GM19395 (cell line): ENCODE results near the gene PPP1R11.
A peak's percentile ranks its signal among the peaks of the same experiment; 100 is the strongest.
"Not testable (repeated sequence)": the region's sequence is repeated elsewhere in the genome, so short reads cannot be mapped to it uniquely, and the experiment has no call there.

ENCODE experiments used
- ATAC-seq: cut with Tn5 transposase; IDR thresholded peaks from one replicate; pipeline ENCODE4 v1.9.1; 2021; ENCODE audit warnings: mild to moderate bottlenecking, moderate library complexity; ENCODE audit not compliant: unreplicated experiment

The PPP1R11 gene

GRCh38 chr6:30093951-30094661 is 27.1 kb downstream of the PPP1R11 start:
- no peak for ATAC-seq

GRCh38 chr6:30096829-30097228 is 29.8 kb downstream of the PPP1R11 start:
- ATAC-seq = no peak

DNA sequence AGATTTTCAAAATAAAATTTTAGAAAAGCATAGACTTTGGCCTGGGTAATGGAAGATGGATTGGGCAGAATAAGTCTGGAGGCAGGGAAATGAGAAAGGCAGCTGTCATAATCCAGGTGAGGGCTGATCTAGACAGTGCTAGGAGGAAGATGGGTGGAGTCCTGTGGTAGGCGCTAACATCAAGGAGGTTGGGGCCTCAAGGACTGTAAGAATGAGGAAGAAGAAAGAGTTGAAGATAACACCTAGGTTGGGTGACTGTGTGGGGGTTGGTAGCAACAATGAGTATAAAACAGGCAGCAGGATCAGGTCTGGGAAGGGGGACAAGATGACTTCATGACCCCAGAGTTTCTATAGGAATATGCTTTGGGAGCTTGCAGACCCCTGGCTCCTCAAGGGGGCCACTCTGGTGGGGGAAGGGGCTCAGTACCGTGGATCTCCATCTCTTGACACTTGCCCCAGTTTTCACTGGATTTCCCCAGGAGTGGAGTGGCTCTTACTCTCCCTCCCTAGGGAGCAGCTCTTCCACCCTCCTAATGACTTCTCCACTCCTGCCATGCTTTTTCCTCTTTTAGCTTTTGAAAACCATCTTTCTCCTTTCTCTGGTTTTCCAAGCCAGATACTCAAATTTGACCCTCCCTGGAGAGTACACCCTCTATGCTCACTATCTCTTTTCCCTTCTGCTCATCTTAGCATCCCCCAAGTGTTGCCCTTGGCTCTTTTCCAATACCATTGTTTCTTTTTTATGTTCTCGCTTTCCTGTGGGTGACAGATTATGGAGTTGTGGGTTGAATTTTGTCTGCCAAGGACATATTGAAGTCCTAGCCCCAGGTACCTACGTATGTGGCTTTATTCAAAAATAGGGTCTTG is 31.1 kb downstream of the PPP1R11 start:
- no peak for ATAC-seq

DNA sequence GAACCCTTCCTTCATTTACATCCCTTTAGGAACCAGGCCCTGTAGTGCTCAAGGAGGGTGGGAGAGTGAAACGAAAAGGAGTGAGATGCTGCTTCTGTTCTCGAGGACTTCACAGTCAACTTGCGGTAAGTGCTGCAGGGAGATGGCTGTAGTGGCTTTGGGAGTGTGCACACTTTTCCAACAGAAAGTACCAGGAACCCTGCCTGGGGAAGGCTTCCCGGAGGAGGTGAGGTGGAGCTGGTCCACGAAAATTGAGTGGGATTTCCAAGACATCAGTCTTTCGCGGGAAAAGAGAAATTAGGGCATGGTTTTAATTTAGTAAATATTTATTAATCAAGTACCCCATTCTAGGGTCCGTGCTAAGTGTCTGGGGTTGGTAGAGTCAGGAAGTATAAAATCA is 33.2 kb downstream of the PPP1R11 start:
- ATAC-seq = no peak

GRCh38 chr6:30100585-30101443 is 33.8 kb downstream of the PPP1R11 start:
- ATAC-seq = no peak

- no peak for ATAC-seq
Measured at GRCh38 chr6:30101444-30102413, 34.7 kb downstream of the PPP1R11 start.

DNA sequence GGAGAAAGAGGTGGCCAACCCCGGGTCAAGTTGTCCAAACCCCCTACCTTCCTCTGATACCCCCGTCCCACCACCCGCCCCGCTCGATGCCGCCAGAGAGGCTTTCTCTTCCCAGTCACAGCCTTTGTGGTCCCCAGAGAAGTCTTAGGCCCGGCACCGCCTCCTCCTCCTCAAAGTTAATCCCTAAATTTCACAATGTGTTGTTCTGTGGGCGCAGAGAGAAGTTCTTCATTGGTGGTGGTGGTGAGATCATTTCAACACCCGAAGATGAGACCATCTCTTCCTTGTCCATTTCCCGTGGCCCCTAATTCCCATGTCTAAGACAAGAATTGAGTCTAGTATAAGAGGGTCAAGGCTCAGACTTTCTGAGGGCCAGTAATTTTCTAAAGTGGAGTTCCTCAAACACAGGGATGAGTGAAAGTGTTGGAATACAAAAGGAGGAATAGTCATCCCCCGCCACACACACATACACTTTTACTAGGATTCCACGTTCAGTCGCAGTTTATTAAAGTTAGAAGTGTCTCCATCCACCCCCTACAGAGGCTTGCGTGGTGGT is 35.5 kb downstream of the PPP1R11 start:
- ATAC-seq = no peak

DNA sequence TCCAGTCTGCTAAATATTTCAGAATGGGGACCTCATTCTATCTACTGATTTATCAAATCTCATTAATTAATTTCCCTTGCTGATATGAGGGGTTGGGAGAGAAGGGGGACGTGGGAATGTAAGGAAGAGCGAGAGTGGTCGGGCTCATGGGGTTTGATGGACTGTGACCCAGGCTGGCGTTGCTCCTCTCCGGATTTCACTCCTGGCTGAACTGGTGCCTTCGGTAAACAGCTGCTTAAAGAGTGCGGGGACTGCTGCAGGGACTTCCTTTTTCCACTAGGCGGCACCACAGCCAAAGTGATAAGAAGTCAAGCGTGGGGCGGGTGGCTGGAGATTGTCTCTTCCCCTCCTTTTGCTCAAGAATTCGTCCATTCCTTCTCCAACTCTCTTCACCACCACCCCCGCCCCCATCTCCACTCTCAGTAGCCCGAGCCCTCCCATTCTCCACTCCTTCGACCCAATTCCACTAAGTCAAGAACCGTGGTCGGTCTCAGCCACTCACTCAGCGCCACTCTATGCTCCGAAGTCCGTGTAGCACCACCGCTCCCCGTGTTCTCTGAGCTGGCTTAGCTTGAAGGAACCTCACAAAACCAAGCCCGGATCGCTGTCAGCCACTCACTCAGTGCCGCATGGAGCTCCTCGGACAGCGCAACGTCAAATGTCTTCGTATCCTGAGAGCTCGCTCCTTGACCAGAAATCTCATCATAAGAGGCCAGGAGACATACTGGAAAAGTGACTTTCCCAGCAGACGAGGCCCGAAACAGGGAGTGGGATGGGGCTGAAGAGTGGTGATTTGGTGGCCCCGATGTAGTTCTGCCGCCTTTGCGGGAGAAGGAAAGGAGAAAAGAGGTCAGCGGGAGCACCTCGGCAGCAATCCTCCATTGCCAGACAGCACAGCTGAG is 36.2 kb downstream of the PPP1R11 start:
- ATAC-seq = peak; percentile 77

- no peak for ATAC-seq
Measured at GRCh38 chr6:30103872-30104179, 36.8 kb downstream of the PPP1R11 start.

- no peak for ATAC-seq
Measured at GRCh38 chr6:30104661-30105060, 37.7 kb downstream of the PPP1R11 start.

DNA sequence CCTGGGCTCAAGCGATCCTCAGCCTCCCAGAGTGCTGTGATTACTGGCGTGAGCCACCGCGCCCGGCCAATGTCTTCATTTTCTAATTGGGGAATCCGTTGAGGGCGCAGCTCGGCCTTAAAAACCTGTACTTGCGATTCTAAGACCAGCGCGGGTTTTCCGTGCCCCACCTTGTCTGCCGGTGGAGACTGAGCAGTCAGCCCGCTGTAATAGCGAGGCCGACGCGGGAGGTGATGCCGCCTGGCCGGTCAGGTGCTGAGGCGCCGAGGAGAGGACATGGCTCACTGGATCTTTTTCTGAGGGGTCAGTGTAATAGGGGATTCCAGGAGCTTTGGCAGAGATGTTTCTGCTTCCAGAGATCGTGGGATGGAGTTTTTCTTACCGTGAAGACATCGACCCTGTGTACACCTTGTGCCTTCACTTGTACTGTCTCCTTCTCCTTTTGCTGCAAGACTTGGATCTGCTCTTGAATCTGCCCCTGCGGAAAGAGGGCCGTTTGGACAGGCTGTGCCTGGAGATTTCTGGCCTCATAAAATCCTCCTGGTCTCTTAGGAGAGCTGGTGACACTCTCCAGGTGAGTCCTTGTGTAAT is 44.4 kb downstream of the PPP1R11 start:
- ATAC-seq = no peak

DNA sequence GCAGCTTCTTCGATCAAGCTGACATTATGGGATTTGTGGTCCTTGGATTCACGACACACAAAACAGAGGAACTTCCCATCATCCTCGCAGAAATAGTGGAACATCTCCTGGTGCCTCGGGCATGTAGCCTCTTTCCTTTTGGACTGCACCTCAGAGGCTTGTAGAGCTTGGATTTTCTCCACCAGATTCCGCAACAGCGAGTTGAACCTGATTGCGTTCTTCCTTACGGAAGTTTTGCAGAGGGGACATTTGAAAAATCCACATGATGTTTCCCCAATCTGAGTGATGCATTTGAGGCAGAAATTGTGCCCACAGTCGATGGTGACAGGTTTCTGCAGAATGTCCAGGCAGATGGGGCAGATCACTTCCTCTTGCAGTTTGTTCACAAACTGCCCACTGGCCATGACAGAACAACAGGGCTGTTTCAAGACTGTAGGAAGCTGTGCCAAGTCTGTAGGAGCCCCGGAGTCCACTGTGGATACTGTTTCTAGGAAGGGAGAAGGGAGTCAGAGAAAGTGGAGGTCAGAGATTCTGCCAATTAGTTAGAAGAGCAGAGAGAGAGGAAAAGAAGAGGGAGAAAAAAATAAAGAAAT is 45.5 kb downstream of the PPP1R11 start:
- ATAC-seq = no peak

- no peak for ATAC-seq
Measured at GRCh38 chr6:30113003-30113759, 46.2 kb downstream of the PPP1R11 start, which contains the start of gene TRIM31. Gene TRIM31, minus strand, starts transcription at chr6:30113090. Its CDS starts 285 bp downstream, at chr6:30112805.

DNA sequence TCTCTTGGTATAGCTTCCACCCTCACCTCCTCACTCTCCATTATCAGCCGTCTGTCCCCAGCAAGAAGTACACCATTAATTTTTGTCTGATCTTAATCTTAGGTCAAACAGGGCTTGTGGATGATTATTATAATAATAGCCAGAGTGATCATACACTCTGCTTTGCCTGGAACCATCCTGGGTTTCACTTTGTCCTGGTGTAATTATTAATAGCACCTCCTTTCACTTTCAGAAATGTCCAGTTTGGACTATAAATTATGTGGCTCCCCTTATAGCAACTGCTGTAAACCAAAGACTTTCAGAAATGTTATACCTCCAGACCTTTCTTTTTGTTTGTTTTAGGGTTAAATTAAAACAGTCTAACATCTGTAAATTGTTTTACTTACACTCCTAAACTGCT is 46.8 kb downstream of the PPP1R11 start:
- ATAC-seq = no peak

GRCh38 chr6:30116724-30117123 is 49.7 kb downstream of the PPP1R11 start:
- no peak for ATAC-seq

DNA sequence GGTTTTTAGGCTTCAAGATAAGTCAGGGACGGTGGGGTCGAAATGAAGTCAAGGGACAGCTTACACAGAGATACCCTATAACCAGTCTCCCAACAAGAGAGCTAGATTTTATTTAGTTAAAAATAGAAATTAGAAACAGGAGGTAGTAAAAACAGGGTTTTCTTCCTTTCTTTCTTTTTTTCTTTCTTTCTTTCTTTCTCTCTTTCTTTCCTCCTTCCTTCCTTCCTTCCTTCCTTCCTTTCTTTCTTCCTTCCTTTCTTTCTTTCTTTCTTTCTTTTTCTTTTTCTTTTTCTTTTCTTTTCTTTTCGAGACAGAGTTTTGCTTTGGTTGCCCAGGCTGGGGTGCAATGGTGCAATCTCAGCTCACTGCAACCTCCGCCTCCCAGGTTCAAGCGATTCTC is 51.7 kb downstream of the PPP1R11 start:
- not testable (repeated sequence) for ATAC-seq
